ENCODE measurements around the gene NCK2. TPM values are rescaled to one million over a fixed set of nuclear protein-coding genes. Genes with fewer than 3 reads are reported as not detected.

Gene NCK2
- polyA plus RNA-seq, 1 of the 3 experiments (the other 2 are of a cell fraction) = 42.8 TPM

GRCh38 chr2:105723431-105723830 is 21.3 kb upstream of the NCK2 start:
- Histone ChIP-seq H3K4me3 (ENCODE audit: low read depth in 2 of 2, low read length in 1 of 2) (no peak overlapping the region), H3K4me2 (no peak overlapping the region), H4K20me1 (ENCODE audit: insufficient read depth) (no peaks in the 10 kb centered on the region), H3K36me3 (replicated peaks in 1 of 2; ENCODE audit: control insufficient read depth in 1 of 2, insufficient read depth in 2 of 2, low read length in 1 of 2) (no peaks in the 10 kb centered on the region), H3K27ac (ENCODE audit: low read depth in 2 of 2, low read length in 1 of 2) (no peak overlapping the region), H3F3A (replicated peaks; ENCODE audit: insufficient read depth) (no peaks in the 10 kb centered on the region), H3K9me2 (no peaks in the 10 kb centered on the region), H3K4me1 (ENCODE audit: control insufficient read depth in 1 of 2, insufficient read depth in 2 of 2, low read depth in 1 of 2, low read length in 1 of 2) (no peaks in the 10 kb centered on the region), H3K9ac (no peak overlapping the region), H3K9me3 (no peaks in the 10 kb centered on the region), H2AFZ (ENCODE audit: low read depth) (no peak overlapping the region), H3K27me3 (ENCODE audit: insufficient read depth) (no peaks in the 10 kb centered on the region; the same call in 1 of the 2 replicates), H3K79me2 (ENCODE audit: insufficient read depth) (no peaks in the 10 kb centered on the region)
- no peak for TF ChIP-seq MEF2A (IDR thresholded peaks at IDR 0.05; ENCODE audit: borderline replicate concordance, low read depth)
- no peak for TF ChIP-seq FOXM1 (IDR thresholded peaks at IDR 0.05; ENCODE audit: low read depth)
- no peak for TF ChIP-seq RCOR1 (IDR thresholded peaks at IDR 0.05; ENCODE audit: low read length)
- no peak for TF ChIP-seq RXRA (IDR thresholded peaks at IDR 0.05; ENCODE audit: borderline replicate concordance, low read depth)
- no peak for TF ChIP-seq TEAD4 (IDR thresholded peaks at IDR 0.05; ENCODE audit: borderline replicate concordance, insufficient read depth)
- TF ChIP-seq, protein P1, sequence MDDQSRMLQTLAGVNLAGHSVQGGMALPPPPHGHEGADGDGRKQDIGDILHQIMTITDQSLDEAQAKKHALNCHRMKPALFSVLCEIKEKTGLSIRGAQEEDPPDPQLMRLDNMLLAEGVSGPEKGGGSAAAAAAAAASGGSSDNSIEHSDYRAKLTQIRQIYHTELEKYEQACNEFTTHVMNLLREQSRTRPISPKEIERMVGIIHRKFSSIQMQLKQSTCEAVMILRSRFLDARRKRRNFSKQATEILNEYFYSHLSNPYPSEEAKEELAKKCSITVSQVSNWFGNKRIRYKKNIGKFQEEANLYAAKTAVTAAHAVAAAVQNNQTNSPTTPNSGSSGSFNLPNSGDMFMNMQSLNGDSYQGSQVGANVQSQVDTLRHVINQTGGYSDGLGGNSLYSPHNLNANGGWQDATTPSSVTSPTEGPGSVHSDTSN (IDR thresholded peaks at IDR 0.05) = no peak
- no peak for TF ChIP-seq FOSL2 (IDR thresholded peaks at IDR 0.05; ENCODE audit: borderline replicate concordance, low read depth)
- no peak for TF ChIP-seq POLR2AphosphoS5 (IDR thresholded peaks at IDR 0.05; ENCODE audit: low read depth, low read length)
- no peak for TF ChIP-seq EZH2phosphoT487 (IDR thresholded peaks at IDR 0.05; ENCODE audit: borderline replicate concordance, low read depth)
- TF ChIP-seq NRF1 (IDR thresholded peaks at IDR 0.05; ENCODE audit: low read depth, low read length) = no peak
- no peak for TF ChIP-seq SIN3A (IDR thresholded peaks at IDR 0.05; ENCODE audit: borderline replicate concordance, low read depth, low read length)
- TF ChIP-seq, protein P2, sequence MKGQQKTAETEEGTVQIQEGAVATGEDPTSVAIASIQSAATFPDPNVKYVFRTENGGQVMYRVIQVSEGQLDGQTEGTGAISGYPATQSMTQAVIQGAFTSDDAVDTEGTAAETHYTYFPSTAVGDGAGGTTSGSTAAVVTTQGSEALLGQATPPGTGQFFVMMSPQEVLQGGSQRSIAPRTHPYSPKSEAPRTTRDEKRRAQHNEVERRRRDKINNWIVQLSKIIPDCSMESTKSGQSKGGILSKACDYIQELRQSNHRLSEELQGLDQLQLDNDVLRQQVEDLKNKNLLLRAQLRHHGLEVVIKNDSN (IDR thresholded peaks at IDR 0.05; ENCODE audit: borderline replicate concordance, low read depth) = no peak
- TF ChIP-seq NFIC (IDR thresholded peaks at IDR 0.05; ENCODE audit: borderline replicate concordance) = no peak
- TF ChIP-seq RAD21 (IDR thresholded peaks at IDR 0.05; ENCODE audit: low read length) = no peak
- no peak for TF ChIP-seq GABPA (IDR thresholded peaks at IDR 0.05; ENCODE audit: low read depth)
- no peak for TF ChIP-seq ZBTB33 (IDR thresholded peaks at IDR 0.05; ENCODE audit: borderline replicate concordance, low read depth)
- no peak for TF ChIP-seq SMC3 (IDR thresholded peaks at IDR 0.05; ENCODE audit: low read depth, low read length)
- TF ChIP-seq JUND (IDR thresholded peaks at IDR 0.05) = no peak
- TF ChIP-seq EP300 (IDR thresholded peaks at IDR 0.05; ENCODE audit: borderline replicate concordance in 1 of 2, low read depth in 1 of 2, low read length in 1 of 2) = no peak
- TF ChIP-seq REST (IDR thresholded peaks at IDR 0.05; ENCODE audit: low read depth, low read length) = no peak
- POLR2A ChIA-PET = no interaction called here
- CTCF ChIA-PET = interaction anchor here (0.6 to 2.1 kb wide), 3 partner anchors 20 to 687 kb away, joined by 3 to 5 read pairs (median 3); no protein-coding TSS in a partner anchor
- 15% methylated on average over 3 of the region's 3 CpGs for WGBS (ENCODE audit: low lambda C conversion rate)
- no peak for DNase-seq

Measured in SK-N-SH (cell line).